Thyroid gland (tissue), 4 donors: ENCODE measurements around the gene CALCOCO2.

Experiments used
- CTCF ChIP-seq, 6 experiments: fragments of 200-600 bp in 3 of 6; fragments of 450-650 bp in 3 of 6; sonication (generic) in 3 of 6; IDR thresholded peaks; one replicate each; pipeline ENCODE4 v1.5.1; 2016 to 2019; ENCODE audit warnings: antibody characterized with exemption in 6 of 6, mild to moderate bottlenecking in 2 of 6, inconsistent platforms in 1 of 6, moderate library complexity in 1 of 6
- POLR2A ChIP-seq, 2 donors: fragments of 450-650 bp; IDR thresholded peaks; one replicate each; pipeline ENCODE4 v1.6.1; 2017; ENCODE audit warnings: antibody characterized with exemption in 2 of 2, mild to moderate bottlenecking in 2 of 2, moderate library complexity in 1 of 2

DNA sequence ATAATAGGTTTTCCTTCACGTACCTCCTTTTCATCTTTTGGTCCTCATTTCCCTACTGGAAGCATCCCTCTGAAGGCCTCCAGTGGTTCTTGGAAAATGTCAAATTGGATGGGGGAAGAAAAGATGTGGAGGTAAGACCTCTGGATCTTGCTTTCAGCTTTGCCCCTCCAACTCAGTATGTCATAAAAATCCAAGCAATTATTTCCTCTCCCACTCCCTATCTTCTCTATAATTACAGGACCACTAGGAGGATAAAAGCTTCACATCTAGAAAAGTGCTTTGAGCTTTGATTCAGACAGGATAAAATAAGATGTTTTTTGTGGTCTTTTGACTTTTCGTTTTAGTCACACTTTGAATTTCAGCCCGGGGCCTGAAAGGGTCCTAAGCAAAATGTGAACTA, 15.5 kb upstream of the CALCOCO2 start:
- no peak for TF ChIP-seq CTCF (IDR thresholded peaks at IDR 0.05)
- no peak for TF ChIP-seq POLR2A (IDR thresholded peaks at IDR 0.05)
